HepG2 (cell line): Measurements from ENCODE around the gene PRICKLE3. TPM values are rescaled to one million over a fixed set of nuclear protein-coding genes. Genes with fewer than 3 reads are reported as not detected.

ENCODE experiments used
- EZH2 ChIP-seq: conservative IDR thresholded peaks from 2 replicates; pipeline ENCODE4 v1.6.1; 2012; ENCODE audit warnings: mild to moderate bottlenecking, low read depth, low read length, moderate library complexity
- FOSL2 ChIP-seq: sonication (generic); formaldehyde crosslinking; IDR thresholded peaks from 2 replicates; pipeline ENCODE4 v1.4.0; 2020; ENCODE audit warnings: missing genetic modification reagents
- GATAD1 ChIP-seq: IDR thresholded peaks from 2 replicates; pipeline ENCODE4 v1.6.1; 2016; ENCODE audit warnings: missing genetic modification reagents, missing compliant biosample characterization
- HMGA1 ChIP-seq: sonication (generic); formaldehyde crosslinking; conservative IDR thresholded peaks from 2 replicates; pipeline ENCODE4 v1.4.0; 2020; ENCODE audit warnings: missing genetic modification reagents
- KDM5B ChIP-seq: sonication (generic); formaldehyde crosslinking; IDR thresholded peaks from 2 replicates; pipeline ENCODE4 v1.4.0; 2020; ENCODE audit warnings: missing genetic modification reagents, mild to moderate bottlenecking, borderline replicate concordance
- KLF12 ChIP-seq: sonication (generic); formaldehyde crosslinking; IDR thresholded peaks from 2 replicates; pipeline ENCODE4 v1.4.0; 2020; ENCODE audit warnings: missing genetic modification reagents, borderline replicate concordance
- KLF13 ChIP-seq: sonication (generic); formaldehyde crosslinking; IDR thresholded peaks from 2 replicates; pipeline ENCODE4 v1.4.0; 2020; ENCODE audit warnings: mild to moderate bottlenecking, missing genetic modification reagents
- MLLT10 ChIP-seq: sonication (generic); formaldehyde crosslinking; IDR thresholded peaks from 2 replicates; pipeline ENCODE4 v1.4.0; 2020; ENCODE audit warnings: missing genetic modification reagents
- MZF1 ChIP-seq: sonication (generic); formaldehyde crosslinking; IDR thresholded peaks from 2 replicates; pipeline ENCODE4 v1.8.1; 2023; ENCODE audit warnings: mild to moderate bottlenecking, missing genetic modification reagents, borderline replicate concordance
- NFE2 ChIP-seq: sonication (generic); formaldehyde crosslinking; IDR thresholded peaks from 2 replicates; pipeline ENCODE4 v1.4.0; 2020; ENCODE audit warnings: missing genetic modification reagents
- RBFOX2 ChIP-seq: fragments of 200-400 bp; formaldehyde crosslinking; IDR thresholded peaks from 2 replicates; pipeline ENCODE4 v1.6.1; 2017; ENCODE audit warnings: low read depth, mild to moderate bottlenecking, low read length
- RFX1 ChIP-seq: fragments of 450-650 bp; IDR thresholded peaks from 2 replicates; pipeline ENCODE4 v1.6.1; 2017
- SETDB1 ChIP-seq: sonication (generic); formaldehyde crosslinking; IDR thresholded peaks from 2 replicates; pipeline ENCODE4 v1.5.1; 2020; ENCODE audit warnings: missing genetic modification reagents, mild to moderate bottlenecking, borderline replicate concordance
- SMYD3 ChIP-seq: sonication (generic); formaldehyde crosslinking; IDR thresholded peaks from 2 replicates; pipeline ENCODE4 v1.8.1; 2023; ENCODE audit warnings: mild to moderate bottlenecking, missing genetic modification reagents
- SP2 ChIP-seq: sonication (generic); formaldehyde crosslinking; IDR thresholded peaks from 2 replicates; pipeline ENCODE4 v1.5.1; 2020; ENCODE audit warnings: mild to moderate bottlenecking, missing genetic modification reagents
- THAP9 ChIP-seq: sonication (generic); formaldehyde crosslinking; IDR thresholded peaks from 2 replicates; pipeline ENCODE4; 2020; ENCODE audit warnings: missing genetic modification reagents, mild to moderate bottlenecking, borderline replicate concordance
- ZMYM4 ChIP-seq: sonication (generic); formaldehyde crosslinking; IDR thresholded peaks from 2 replicates; pipeline ENCODE4 v1.8.1; 2023; ENCODE audit warnings: mild to moderate bottlenecking, missing genetic modification reagents
- ZNF430 ChIP-seq: sonication (generic); formaldehyde crosslinking; IDR thresholded peaks from 2 replicates; pipeline ENCODE4 v1.9.0; 2021; ENCODE audit warnings: mild to moderate bottlenecking, missing genetic modification reagents
- ZNF510 ChIP-seq: sonication (generic); formaldehyde crosslinking; IDR thresholded peaks from 2 replicates; pipeline ENCODE4 v1.4.0; 2020; ENCODE audit warnings: low read depth, mild to moderate bottlenecking, missing genetic modification reagents
- ZNF607 ChIP-seq: sonication (generic); formaldehyde crosslinking; IDR thresholded peaks from 2 replicates; pipeline ENCODE4 v1.5.1; 2020; ENCODE audit warnings: missing genetic modification reagents, mild to moderate bottlenecking, borderline replicate concordance
- ZNF75D ChIP-seq: sonication (generic); formaldehyde crosslinking; IDR thresholded peaks from 2 replicates; pipeline ENCODE4 v1.8.1; 2023; ENCODE audit warnings: missing genetic modification reagents, mild to moderate bottlenecking, borderline replicate concordance
- ZNF781 ChIP-seq: sonication (generic); formaldehyde crosslinking; IDR thresholded peaks from 2 replicates; pipeline ENCODE4 v1.5.1; 2020; ENCODE audit warnings: borderline replicate concordance, mild to moderate bottlenecking, missing genetic modification reagents; ENCODE audit errors: not compliant biosample characterization
- polyA plus RNA-seq, 8 experiments: library from polyadenylated mRNA; depleted of rRNA in 3 of 8; stranded (reverse) in 7 of 8; unstranded in 1 of 8; fragments of >200 nt; fragmentation: Illumina TruSeq in 4 of 8; extraction: Trizol in 4 of 8; gene quantifications; 2 replicates each; pipeline versions ENCODE4 v1.2.1 to v1.2.3, GENCODE V29; 2011 to 2016; ENCODE audit warnings: low read depth in 4 of 8, missing spikeins in 1 of 8, mixed read lengths in 1 of 8; ENCODE audit not compliant: insufficient read depth in 1 of 8
- total RNA-seq, 5 experiments: library from RNA; depleted of rRNA; stranded (reverse); fragments of >200 nt; fragmentation: Illumina TruSeq; extraction: Trizol; gene quantifications; 2 replicates each; pipeline ENCODE4 v1.2.3, GENCODE V29; 2016; ENCODE audit warnings: low read depth in 1 of 5
- TF ChIP-seq, protein P1 (sequence below): sonication (generic); formaldehyde crosslinking; IDR thresholded peaks from 2 replicates; pipeline ENCODE4 v1.9.0; 2022; ENCODE audit warnings: missing genetic modification reagents, mild to moderate bottlenecking, borderline replicate concordance
- TF ChIP-seq, protein P2 (sequence below): sonication (generic); formaldehyde crosslinking; IDR thresholded peaks from 2 replicates; pipeline ENCODE4 v1.9.0; 2021; ENCODE audit warnings: missing genetic modification reagents, borderline replicate concordance

Gene PRICKLE3
- total and polyA plus RNA-seq, 2 of the 13 experiments (the other 11 are each of a cell fraction or from before 2014, with no cell fraction given), result 2.6 TPM

GRCh38 chrX:49190821-49191573 is 4.8 kb upstream of the PRICKLE3 start (continued):
- TF ChIP-seq, protein P1, sequence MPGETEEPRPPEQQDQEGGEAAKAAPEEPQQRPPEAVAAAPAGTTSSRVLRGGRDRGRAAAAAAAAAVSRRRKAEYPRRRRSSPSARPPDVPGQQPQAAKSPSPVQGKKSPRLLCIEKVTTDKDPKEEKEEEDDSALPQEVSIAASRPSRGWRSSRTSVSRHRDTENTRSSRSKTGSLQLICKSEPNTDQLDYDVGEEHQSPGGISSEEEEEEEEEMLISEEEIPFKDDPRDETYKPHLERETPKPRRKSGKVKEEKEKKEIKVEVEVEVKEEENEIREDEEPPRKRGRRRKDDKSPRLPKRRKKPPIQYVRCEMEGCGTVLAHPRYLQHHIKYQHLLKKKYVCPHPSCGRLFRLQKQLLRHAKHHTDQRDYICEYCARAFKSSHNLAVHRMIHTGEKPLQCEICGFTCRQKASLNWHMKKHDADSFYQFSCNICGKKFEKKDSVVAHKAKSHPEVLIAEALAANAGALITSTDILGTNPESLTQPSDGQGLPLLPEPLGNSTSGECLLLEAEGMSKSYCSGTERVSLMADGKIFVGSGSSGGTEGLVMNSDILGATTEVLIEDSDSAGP (CRISPR knock-in tag), result no peak
- TF ChIP-seq KLF13 (CRISPR knock-in tag) (no peak), RFX1 (no peak), KDM5B (no peak), FOSL2 (CRISPR knock-in tag) (no peak), ZNF430 (CRISPR knock-in tag) (no peak), MZF1 (CRISPR knock-in tag) (no peak), ZNF607 (CRISPR knock-in tag) (no peak), KLF12 (CRISPR knock-in tag) (no peak; the same call in 1 of the 2 replicates), THAP9 (no peak; the same call in 1 of the 2 replicates), MLLT10 (CRISPR knock-in tag) (no peak), SP2 (CRISPR knock-in tag) (peak; percentile 96), SETDB1 (CRISPR knock-in tag) (no peak), GATAD1 (CRISPR knock-in tag) (0 out of 2 replicates have a peak, but pooled peaks have one; percentile 25), SMYD3 (CRISPR knock-in tag) (no peak), RBFOX2 (peak; percentile 87; the same call in 1 of the 2 replicates), HMGA1 (CRISPR knock-in tag) (no peak), ZNF510 (CRISPR knock-in tag) (no peak), NFE2 (CRISPR knock-in tag) (no peak), ZNF75D (no peak), EZH2 (no peak), ZNF781 (CRISPR knock-in tag) (no peak), ZMYM4 (CRISPR knock-in tag) (peak; percentile 65)
- TF ChIP-seq, protein P2, sequence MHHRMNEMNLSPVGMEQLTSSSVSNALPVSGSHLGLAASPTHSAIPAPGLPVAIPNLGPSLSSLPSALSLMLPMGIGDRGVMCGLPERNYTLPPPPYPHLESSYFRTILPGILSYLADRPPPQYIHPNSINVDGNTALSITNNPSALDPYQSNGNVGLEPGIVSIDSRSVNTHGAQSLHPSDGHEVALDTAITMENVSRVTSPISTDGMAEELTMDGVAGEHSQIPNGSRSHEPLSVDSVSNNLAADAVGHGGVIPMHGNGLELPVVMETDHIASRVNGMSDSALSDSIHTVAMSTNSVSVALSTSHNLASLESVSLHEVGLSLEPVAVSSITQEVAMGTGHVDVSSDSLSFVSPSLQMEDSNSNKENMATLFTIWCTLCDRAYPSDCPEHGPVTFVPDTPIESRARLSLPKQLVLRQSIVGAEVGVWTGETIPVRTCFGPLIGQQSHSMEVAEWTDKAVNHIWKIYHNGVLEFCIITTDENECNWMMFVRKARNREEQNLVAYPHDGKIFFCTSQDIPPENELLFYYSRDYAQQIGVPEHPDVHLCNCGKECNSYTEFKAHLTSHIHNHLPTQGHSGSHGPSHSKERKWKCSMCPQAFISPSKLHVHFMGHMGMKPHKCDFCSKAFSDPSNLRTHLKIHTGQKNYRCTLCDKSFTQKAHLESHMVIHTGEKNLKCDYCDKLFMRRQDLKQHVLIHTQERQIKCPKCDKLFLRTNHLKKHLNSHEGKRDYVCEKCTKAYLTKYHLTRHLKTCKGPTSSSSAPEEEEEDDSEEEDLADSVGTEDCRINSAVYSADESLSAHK (CRISPR knock-in tag), result no peak
